Liver (tissue), 3 donors: ENCODE data around the gene STEAP3.

ENCODE experiments used
- EGR1 ChIP-seq, 2 donors: IDR thresholded peaks; 2 replicates each; pipeline ENCODE4 v1.6.1; 2016 to 2018; ENCODE audit warnings: antibody characterized with exemption in 2 of 2, low read depth in 2 of 2
- FOXA1 ChIP-seq: IDR thresholded peaks from 2 replicates; pipeline ENCODE4 v1.6.1; 2016; ENCODE audit warnings: antibody characterized with exemption
- JUND ChIP-seq, 2 donors: IDR thresholded peaks; 2 replicates each; pipeline ENCODE4 v1.6.1; 2016; ENCODE audit warnings: antibody characterized with exemption in 2 of 2
- RAD21 ChIP-seq, 2 donors: IDR thresholded peaks; 2 replicates each; pipeline ENCODE4 v1.6.1; 2016; ENCODE audit warnings: antibody characterized with exemption in 2 of 2, mild to moderate bottlenecking in 2 of 2
- TAF1 ChIP-seq: conservative IDR thresholded peaks from 2 replicates; pipeline ENCODE4 v1.6.1; 2016; ENCODE audit warnings: antibody characterized with exemption, mild to moderate bottlenecking
- YY1 ChIP-seq: IDR thresholded peaks from 2 replicates; pipeline ENCODE4 v1.6.1; 2016; ENCODE audit warnings: antibody characterized with exemption, mild to moderate bottlenecking
- TF ChIP-seq, protein P1 (sequence below): fragments of 150-350 bp; IDR thresholded peaks from 2 replicates; pipeline ENCODE4 v1.5.1; 2017; ENCODE audit warnings: improper control_type of control experiment, low read depth, low read length; ENCODE audit not compliant: missing input control
- TF ChIP-seq, protein P2 (sequence below): IDR thresholded peaks from 2 replicates; pipeline ENCODE4 v1.6.1; 2016; ENCODE audit warnings: antibody characterized with exemption
- TF ChIP-seq, protein P3 (sequence below): IDR thresholded peaks from 2 replicates; pipeline ENCODE4 v1.6.1; 2016; ENCODE audit warnings: antibody characterized with exemption, mild to moderate bottlenecking
- donor health status: healthy.
- donor health status: healthy.

DNA sequence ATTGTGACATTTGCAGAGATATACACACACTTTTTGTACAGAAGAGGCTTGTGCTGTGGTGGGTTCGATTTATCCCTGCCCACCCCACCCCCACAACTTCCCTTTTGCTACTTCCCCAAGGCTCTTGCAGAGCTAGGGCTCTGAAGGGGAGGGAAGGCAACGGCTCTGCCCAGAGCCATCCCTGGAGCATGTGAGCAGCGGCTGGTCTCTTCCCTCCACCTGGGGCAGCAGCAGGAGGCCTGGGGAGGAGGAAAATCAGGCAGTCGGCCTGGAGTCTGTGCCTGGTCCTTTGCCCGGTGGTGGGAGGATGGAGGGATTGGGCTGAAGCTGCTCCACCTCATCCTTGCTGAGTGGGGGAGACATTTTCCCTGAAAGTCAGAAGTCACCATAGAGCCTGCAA is 40.0 kb downstream of the STEAP3 start:
- TF ChIP-seq, protein P1, sequence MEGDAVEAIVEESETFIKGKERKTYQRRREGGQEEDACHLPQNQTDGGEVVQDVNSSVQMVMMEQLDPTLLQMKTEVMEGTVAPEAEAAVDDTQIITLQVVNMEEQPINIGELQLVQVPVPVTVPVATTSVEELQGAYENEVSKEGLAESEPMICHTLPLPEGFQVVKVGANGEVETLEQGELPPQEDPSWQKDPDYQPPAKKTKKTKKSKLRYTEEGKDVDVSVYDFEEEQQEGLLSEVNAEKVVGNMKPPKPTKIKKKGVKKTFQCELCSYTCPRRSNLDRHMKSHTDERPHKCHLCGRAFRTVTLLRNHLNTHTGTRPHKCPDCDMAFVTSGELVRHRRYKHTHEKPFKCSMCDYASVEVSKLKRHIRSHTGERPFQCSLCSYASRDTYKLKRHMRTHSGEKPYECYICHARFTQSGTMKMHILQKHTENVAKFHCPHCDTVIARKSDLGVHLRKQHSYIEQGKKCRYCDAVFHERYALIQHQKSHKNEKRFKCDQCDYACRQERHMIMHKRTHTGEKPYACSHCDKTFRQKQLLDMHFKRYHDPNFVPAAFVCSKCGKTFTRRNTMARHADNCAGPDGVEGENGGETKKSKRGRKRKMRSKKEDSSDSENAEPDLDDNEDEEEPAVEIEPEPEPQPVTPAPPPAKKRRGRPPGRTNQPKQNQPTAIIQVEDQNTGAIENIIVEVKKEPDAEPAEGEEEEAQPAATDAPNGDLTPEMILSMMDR: no peak
- TF ChIP-seq TAF1 (no peak), FOXA1 (no peak), RAD21 (IDR thresholded peaks at IDR 0.05) (no peak), JUND (IDR thresholded peaks at IDR 0.05) (no peak), EGR1 (IDR thresholded peaks at IDR 0.05; ENCODE audit: low read depth in 2 of 2) (no peak), YY1 (no peak)
- TF ChIP-seq, protein P2, sequence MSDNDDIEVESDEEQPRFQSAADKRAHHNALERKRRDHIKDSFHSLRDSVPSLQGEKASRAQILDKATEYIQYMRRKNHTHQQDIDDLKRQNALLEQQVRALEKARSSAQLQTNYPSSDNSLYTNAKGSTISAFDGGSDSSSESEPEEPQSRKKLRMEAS: no peak
- TF ChIP-seq, protein P3, sequence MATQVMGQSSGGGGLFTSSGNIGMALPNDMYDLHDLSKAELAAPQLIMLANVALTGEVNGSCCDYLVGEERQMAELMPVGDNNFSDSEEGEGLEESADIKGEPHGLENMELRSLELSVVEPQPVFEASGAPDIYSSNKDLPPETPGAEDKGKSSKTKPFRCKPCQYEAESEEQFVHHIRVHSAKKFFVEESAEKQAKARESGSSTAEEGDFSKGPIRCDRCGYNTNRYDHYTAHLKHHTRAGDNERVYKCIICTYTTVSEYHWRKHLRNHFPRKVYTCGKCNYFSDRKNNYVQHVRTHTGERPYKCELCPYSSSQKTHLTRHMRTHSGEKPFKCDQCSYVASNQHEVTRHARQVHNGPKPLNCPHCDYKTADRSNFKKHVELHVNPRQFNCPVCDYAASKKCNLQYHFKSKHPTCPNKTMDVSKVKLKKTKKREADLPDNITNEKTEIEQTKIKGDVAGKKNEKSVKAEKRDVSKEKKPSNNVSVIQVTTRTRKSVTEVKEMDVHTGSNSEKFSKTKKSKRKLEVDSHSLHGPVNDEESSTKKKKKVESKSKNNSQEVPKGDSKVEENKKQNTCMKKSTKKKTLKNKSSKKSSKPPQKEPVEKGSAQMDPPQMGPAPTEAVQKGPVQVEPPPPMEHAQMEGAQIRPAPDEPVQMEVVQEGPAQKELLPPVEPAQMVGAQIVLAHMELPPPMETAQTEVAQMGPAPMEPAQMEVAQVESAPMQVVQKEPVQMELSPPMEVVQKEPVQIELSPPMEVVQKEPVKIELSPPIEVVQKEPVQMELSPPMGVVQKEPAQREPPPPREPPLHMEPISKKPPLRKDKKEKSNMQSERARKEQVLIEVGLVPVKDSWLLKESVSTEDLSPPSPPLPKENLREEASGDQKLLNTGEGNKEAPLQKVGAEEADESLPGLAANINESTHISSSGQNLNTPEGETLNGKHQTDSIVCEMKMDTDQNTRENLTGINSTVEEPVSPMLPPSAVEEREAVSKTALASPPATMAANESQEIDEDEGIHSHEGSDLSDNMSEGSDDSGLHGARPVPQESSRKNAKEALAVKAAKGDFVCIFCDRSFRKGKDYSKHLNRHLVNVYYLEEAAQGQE: no peak
